Measurements from ENCODE around the gene GID4. TPM values are rescaled to one million over a fixed set of nuclear protein-coding genes. Genes with fewer than 3 reads are reported as not detected.

GID4 gene
- polyA plus RNA-seq, 3 donors from 2014 or later: 4.3 to 7.4 (median 5.0) TPM

DNA sequence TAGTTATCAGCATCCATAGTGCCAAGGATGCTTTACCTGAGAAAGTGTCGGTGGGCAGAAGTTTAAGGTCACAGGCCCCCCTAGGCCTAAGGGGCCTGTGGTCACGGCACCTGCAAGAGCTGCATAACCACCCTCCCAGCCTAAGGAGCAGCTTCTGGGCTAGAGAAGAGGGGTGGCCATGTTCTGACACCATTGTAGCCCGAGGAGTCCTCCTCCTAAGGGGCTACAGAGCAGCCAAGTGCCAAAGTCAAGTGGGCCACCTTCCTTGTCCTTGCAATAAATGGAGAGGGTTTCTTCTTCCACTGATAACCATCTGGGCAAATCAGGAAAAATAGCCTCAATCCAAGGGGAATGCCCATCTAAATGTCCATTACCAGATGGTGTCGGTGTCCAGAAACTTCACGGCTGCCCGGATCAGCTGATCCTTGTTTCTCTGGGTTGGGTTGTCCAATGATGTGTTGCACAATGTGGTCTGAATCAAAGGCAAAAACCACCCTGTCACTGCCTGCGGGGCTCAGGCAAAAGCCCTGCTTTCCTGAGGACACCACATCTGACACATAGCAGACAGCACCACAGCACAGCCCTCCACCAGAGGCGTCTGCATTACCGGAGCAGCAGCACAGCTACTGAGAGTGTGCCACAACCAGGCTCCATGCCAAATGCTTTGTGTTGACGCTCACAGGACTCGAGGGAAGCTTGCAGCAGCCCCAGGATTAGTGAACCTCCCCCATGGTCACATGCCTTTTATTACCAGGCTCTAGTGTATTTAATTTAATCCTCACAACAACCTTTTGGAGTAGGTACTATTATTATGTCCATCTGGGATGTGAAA lies 13.0 kb upstream of the GID4 start:
- no peaks in the 10 kb centered on the region for H3K27me3 Mint-ChIP-seq (ENCODE audit: low read depth in 3 of 3)
- H3K4me3 Mint-ChIP-seq: peak overlapping the region in 1 of 5 donors; percentile 61
- peaks cover 4 to 6% of the 10 kb centered on the region in 2 donors for H3K4me1 Mint-ChIP-seq
- H3K27ac Mint-ChIP-seq: peak overlapping the region in 4 of 6 donors; percentile 34 to 90 (median 72)
- H3K36me3 Mint-ChIP-seq: peaks cover 0 to 21% (median 0%) of the 10 kb centered on the region in 3 donors
- no peaks in the 10 kb centered on the region for H3K9me3 Mint-ChIP-seq
- peak in 1 of 3 donors; percentile 37 for DNase-seq

DNA sequence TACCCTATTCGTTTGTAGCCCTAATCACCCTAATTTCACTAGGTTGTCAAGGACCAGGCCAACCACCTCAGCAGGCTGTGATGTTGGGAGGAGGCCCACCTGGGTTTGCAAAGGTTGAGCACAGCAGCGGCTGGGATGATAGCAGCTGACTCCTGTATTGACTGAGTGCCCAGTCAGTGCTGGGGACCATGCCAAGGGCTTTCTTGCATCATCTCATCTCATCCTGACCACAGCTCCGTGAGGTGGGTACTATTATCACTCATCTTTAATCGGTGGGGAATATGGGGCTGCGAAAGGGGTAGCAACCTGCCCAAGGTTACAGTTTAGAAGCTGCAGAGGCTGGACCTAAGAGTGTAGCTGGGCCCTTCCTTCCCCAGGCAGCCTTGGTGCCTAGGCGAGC lies 11.9 kb upstream of the GID4 start:
- no peaks in the 10 kb centered on the region for H3K27me3 Mint-ChIP-seq (ENCODE audit: low read depth in 3 of 3)
- H3K4me1 Mint-ChIP-seq: peaks cover 4 to 6% of the 10 kb centered on the region in 2 donors

DNA sequence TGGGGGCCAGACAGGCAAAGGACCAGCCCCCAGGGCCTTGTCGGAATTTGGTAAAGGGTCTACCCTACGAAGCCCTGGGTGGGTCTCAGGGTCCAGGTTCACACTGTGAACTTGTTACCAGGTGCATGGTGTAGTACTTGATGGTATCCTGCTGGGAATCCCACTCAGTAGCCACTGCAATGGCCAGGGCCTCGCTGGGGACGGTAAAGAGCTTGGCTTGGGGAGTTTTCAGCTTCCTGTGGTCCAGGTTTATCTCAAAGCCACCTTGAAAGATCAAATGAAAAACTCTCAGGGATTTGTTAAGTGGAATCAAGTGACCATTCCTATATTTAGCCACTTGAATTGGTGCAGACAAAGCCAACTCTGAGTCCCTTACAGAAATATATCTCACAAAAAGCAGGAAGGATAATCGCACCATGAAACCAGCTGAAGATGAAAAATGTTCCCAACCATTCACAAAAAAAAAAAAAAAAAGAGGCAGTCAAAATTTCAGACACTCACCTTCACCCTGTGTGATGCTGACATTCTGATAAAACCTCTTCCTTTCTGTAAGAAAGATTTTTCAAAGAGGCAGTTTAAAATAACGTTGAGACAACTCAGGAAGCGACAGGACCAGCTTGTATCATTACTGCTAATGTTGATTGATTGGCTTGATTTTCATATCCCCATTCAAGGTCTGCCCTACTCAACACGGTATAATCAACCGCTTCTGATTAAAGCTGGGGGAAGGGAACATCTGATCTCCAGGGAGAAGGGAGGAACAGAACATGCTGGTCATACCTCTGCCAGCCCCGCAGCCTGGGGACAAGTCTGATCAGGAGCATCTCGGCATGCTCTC lies 10.9 kb upstream of the GID4 start:
- Mint-ChIP-seq H3K4me3 (no peak overlapping the region), H3K36me3 (peaks cover 0 to 21% (median 0%) of the 10 kb centered on the region in 3 donors), H3K27me3 (ENCODE audit: low read depth in 3 of 3) (no peaks in the 10 kb centered on the region), H3K4me1 (peaks cover 10 to 16% of the 10 kb centered on the region in 2 donors), H3K9me3 (no peaks in the 10 kb centered on the region), H3K27ac (no peak overlapping the region)
- DNase-seq: no peak

More for the DNA sequence above, 11.9 kb upstream of the GID4 start:
- no peak for DNase-seq
- Mint-ChIP-seq H3K36me3 (peaks cover 0 to 21% (median 0%) of the 10 kb centered on the region in 3 donors), H3K27ac (no peak overlapping the region), H3K9me3 (no peaks in the 10 kb centered on the region), H3K4me3 (no peak overlapping the region)

DNA sequence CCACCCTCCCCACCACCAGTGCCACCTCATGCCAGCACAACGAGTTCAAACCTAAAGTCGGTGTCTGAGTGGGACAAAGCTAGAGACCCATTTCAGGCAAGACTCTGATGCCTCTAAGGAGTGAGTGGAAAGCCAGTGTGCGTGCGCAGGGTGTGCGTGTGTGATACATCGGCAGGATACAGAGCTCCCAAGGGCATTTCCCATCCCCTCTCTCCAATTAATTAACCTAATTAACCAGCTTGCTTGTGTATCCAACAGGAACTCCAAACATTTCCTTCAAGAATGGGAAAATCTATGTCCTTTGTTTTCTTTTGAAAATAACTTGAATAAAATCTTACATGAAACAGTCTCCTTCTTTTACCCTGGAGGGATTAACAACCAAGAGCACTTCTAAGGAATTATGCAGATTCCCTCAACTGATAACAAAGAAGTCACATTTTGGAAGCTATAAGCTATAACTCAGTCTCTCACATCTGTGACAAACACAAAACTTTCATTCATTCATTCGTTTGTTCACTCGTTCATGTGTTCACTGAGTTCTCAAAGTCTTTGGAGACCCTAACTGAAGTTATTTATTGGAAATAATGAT lies 10.2 kb upstream of the GID4 start:
- H3K27me3 Mint-ChIP-seq (ENCODE audit: low read depth in 3 of 3): no peaks in the 10 kb centered on the region
- no peak overlapping the region for H3K4me3 Mint-ChIP-seq
- no peak for DNase-seq
- H3K27ac Mint-ChIP-seq: no peak overlapping the region
- peaks cover 15 to 21% of the 10 kb centered on the region in 2 donors for H3K4me1 Mint-ChIP-seq
- H3K36me3 Mint-ChIP-seq: peaks cover 0 to 15% (median 0%) of the 10 kb centered on the region in 3 donors
- no peaks in the 10 kb centered on the region for H3K9me3 Mint-ChIP-seq

DNA sequence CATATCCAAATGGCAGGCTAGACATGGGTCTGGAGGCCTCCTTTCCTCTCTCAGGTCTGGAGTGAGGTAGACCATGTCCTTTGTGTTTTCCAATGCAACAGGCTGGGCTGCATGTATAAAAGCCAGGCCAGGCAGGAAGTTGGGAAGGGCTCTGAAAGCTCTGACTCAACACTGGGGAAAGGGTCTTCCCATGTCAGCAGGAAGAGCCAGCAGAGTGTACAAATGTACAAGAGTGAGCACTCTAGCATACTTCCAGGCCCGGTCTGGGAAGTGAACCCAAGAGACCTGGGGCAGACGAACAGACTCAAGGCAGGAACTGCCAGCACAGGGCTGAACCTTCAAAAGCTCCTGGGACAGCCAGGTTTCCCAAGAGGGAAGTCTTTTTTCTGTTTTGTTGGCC lies 7.3 kb upstream of the GID4 start:
- DNase-seq: no peak
- Mint-ChIP-seq H3K9me3 (no peaks in the 10 kb centered on the region), H3K36me3 (peaks cover 0 to 6% (median 0%) of the 10 kb centered on the region in 3 donors), H3K27me3 (ENCODE audit: low read depth in 3 of 3) (peaks cover 0 to 2% (median 0%) of the 10 kb centered on the region in 3 donors), H3K27ac (no peak overlapping the region), H3K4me1 (peaks cover 11 to 15% of the 10 kb centered on the region in 2 donors), H3K4me3 (no peak overlapping the region)

DNA sequence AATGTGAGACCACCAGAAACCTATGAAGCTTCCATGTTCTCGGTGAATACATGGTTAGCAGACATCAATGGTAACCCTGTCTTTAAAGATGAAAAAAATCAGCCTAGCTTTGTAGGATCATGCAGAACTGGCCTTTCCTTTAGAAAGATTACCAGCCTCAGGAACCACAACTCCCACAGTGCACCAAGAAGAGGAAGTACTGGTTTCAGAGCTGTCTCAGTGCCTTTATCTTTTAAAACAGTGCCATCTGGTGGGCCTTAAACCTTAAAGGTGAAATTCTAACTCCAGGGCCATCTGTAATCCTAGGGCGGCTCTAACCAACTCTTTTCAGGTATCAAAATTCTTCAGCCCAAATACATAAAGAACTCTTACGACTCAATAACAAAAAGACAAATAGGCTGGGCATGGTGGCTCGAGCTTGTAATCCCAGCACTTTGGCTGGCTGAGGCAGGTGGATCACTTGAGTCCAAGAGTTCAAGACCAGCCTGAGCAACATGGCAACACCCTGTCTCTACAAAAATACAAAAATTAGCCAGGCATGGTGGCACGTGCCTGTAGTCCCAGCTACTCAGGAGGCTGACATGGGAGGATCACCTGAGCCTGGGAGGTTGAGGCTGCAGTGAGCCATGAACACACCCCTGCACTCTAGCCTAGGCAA lies 5.6 kb upstream of the GID4 start:
- no peak overlapping the region for H3K4me3 Mint-ChIP-seq
- peak overlapping the region in 3 of 6 donors; percentile 4 to 69 (median 54) for H3K27ac Mint-ChIP-seq
- H3K4me1 Mint-ChIP-seq: peaks cover 27 to 29% of the 10 kb centered on the region in 2 donors

DNA sequence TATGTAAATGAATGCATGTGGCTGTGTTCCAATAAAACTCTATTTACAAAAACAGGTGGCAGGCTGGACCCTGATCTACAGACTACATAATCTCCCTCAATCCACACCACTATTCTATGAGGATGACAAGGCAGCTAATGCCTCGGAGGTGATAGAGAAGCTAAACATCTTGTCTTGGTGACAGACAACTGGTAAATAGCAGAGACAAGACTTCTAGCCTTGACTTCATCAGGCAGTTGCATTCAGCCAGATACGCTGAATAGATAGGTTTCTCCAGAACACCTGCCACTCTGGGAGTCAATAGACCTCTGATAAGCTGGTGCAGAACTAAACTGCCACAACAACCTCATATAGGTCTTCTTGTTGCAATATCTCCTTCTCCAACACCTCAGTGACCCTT lies 3.5 kb upstream of the GID4 start:
- Mint-ChIP-seq H3K4me3 (no peak overlapping the region), H3K36me3 (peaks cover 0 to 4% (median 3%) of the 10 kb centered on the region in 3 donors), H3K9me3 (no peaks in the 10 kb centered on the region), H3K27ac (no peak overlapping the region), H3K4me1 (peaks cover 42 to 46% of the 10 kb centered on the region in 2 donors), H3K27me3 (ENCODE audit: low read depth in 3 of 3) (peaks cover 5 to 11% (median 8%) of the 10 kb centered on the region in 3 donors)
- no peak for DNase-seq

More for the DNA sequence above, 5.6 kb upstream of the GID4 start:
- peak; percentile 60 to 68 (median 64) for DNase-seq
- H3K9me3 Mint-ChIP-seq: no peaks in the 10 kb centered on the region
- peaks cover 0 to 3% (median 0%) of the 10 kb centered on the region in 3 donors for H3K36me3 Mint-ChIP-seq
- peaks cover 0 to 4% (median 2%) of the 10 kb centered on the region in 3 donors for H3K27me3 Mint-ChIP-seq (ENCODE audit: low read depth in 3 of 3)

DNA sequence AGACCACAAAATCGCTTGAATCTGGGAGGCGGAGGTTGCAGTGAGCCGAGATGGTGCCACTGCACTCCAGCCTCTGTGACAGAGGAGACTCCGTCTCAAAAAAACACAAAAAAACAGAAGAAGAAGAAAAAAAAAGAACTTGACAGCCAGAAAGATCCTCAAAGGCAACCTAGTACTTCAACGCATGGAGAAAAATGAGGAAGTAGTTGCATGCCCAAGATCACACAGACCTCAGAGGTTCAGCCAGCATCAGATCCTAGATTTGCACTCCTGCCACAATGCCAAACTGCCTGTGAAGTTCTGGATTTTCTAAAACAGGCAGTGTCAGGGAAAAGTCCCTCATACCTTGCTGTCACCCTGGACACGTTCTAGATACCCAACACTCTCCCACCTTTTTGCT lies 1.7 kb upstream of the GID4 start:
- DNase-seq: no peak
- Mint-ChIP-seq H3K27ac (peak overlapping the region in 5 of 6 donors; percentile 21 to 99 (median 95)), H3K4me1 (peaks cover 48 to 62% of the 10 kb centered on the region in 2 donors), H3K4me3 (peak overlapping the region; percentile 61 to 100 (median 99)), H3K27me3 (ENCODE audit: low read depth in 3 of 3) (peaks cover 5 to 11% (median 8%) of the 10 kb centered on the region in 3 donors), H3K9me3 (no peaks in the 10 kb centered on the region), H3K36me3 (peaks cover 0 to 4% (median 3%) of the 10 kb centered on the region in 3 donors)

DNA sequence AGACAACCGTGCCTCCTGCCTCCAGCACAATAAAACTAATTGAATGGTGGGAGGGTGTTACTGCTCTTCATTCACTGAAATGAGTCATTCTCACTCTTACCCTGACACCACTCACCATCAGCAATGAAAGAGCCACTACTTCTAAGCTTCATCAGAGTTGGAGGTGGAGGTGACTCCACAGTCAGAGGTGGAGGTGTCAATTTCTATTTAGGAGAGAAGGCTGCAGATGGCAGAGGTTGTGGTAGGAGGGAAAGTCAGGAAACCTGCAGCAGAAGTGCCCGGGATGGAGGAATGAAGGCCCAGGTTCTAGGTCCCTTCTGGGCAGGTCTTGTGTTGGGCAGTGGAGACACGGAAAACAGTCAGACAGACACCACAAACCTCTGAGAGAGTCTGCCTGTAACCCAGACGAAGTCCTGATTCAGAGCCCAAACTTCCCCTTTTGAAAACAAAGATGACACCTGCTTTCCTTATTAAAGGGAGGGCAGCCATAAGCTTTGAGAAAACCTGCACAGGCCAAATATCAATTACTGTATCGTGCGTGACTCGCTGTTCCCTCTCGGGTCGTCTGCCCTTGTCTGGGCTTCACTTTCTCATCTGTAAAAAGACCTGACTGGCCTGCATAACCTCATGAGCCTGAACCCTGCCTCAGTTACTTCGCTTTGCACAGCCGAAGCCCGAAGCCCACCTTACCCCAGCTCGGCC lies 908 bp upstream of the GID4 start:
- H3K36me3 Mint-ChIP-seq: peaks cover 0 to 4% (median 3%) of the 10 kb centered on the region in 3 donors
- DNase-seq: peak in 1 of 3 donors; percentile 11

DNA sequence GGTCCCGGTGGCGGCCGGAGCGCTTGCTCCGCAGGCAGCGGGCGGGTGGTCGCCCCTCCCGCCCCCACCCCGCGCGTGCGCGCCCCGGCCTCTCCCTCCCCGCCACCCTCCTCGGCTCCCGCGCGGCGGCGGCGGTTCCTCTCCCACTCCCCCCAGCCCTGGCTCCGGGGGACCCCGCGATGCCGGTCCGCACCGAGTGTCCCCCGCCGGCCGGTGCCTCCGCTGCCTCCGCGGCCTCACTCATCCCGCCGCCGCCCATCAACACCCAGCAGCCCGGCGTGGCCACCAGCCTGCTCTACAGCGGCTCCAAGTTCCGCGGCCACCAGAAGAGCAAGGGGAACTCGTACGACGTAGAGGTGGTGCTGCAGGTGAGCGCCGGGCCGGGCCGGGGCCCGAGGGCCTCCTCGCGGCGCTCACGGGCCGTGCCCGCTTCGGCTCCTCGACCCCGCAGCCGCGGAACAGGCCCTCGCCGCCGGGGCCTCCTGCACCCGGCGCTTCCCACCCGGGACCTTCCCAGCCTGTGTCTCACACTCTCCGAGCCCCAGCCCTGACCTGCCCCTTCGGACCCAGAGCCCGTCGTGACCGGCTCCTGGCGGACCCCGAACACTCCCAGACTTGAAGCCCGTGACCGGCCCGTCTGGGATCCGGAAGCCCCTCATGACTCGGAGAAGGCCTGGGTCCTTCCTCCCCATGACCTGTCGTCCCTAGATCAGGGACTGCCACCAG lies 490 bp downstream of the GID4 start:
- H3K36me3 Mint-ChIP-seq: peaks cover 0 to 6% (median 4%) of the 10 kb centered on the region in 3 donors
- H3K4me1 Mint-ChIP-seq: peaks cover 40 to 55% of the 10 kb centered on the region in 2 donors
- H3K27ac Mint-ChIP-seq: peak overlapping the region; percentile 89 to 100 (median 97)
- H3K9me3 Mint-ChIP-seq: no peaks in the 10 kb centered on the region
- H3K27me3 Mint-ChIP-seq (ENCODE audit: low read depth in 3 of 3): peaks cover 5 to 11% (median 8%) of the 10 kb centered on the region in 3 donors
- DNase-seq: no peak
- peak overlapping the region; percentile 93 to 100 (median 99) for H3K4me3 Mint-ChIP-seq

More for the DNA sequence above, 908 bp upstream of the GID4 start:
- Mint-ChIP-seq H3K4me1 (peaks cover 45 to 60% of the 10 kb centered on the region in 2 donors), H3K27me3 (ENCODE audit: low read depth in 3 of 3) (peaks cover 5 to 11% (median 8%) of the 10 kb centered on the region in 3 donors), H3K4me3 (peak overlapping the region; percentile 93 to 100 (median 99)), H3K9me3 (no peaks in the 10 kb centered on the region), H3K27ac (peak overlapping the region; percentile 89 to 100 (median 97))

DNA sequence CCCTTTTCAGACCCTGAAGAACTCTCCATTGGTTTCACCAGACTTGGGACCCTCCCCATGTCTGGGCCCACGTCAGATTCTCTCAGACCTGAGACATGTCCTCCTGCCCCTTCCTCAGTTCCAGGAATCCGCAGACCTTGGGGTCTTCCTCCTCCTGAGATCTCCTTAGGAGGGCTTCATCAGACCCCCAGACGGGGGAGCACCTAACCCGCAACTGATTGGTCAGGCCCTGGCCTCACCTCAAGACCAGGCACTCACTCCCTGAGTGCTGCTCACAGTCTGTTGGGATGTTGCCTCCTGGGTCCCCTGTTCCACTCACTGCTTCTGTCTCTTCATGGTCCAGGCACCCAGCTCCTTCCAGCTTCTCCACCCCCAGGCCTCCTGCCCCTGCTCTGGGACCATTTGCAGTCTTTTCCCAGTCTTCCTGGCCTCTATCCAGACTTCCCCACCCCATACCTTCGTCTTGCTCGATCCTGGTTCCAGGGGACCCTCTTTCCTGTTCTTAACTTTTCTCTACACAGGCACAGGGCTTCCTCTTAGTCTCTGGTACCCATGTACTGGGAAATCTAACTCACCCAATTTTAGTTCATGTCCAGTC lies 1.2 kb downstream of the GID4 start:
- H3K4me1 Mint-ChIP-seq: peaks cover 40 to 55% of the 10 kb centered on the region in 2 donors
- peak overlapping the region; percentile 84 to 91 (median 86) for H3K4me3 Mint-ChIP-seq
- peak overlapping the region; percentile 81 to 95 (median 88) for H3K27ac Mint-ChIP-seq
- no peaks in the 10 kb centered on the region for H3K9me3 Mint-ChIP-seq
- H3K36me3 Mint-ChIP-seq: peaks cover 0 to 7% (median 4%) of the 10 kb centered on the region in 3 donors
- DNase-seq: no peak
- peaks cover 5 to 11% (median 8%) of the 10 kb centered on the region in 3 donors for H3K27me3 Mint-ChIP-seq (ENCODE audit: low read depth in 3 of 3)

All from immature natural killer cell (primary cell).